ENCODE data around the gene MMP14. TPM values are rescaled to one million over a fixed set of nuclear protein-coding genes. Genes with fewer than 3 reads are reported as not detected.
"Not testable (repeated sequence)": the region's sequence is repeated elsewhere in the genome, so short reads cannot be mapped to it uniquely, and the experiment has no call there.

MMP14 gene
- total and polyA plus RNA-seq, 12 donors = 13.6 to 43.3 (median 21.8) TPM

DNA sequence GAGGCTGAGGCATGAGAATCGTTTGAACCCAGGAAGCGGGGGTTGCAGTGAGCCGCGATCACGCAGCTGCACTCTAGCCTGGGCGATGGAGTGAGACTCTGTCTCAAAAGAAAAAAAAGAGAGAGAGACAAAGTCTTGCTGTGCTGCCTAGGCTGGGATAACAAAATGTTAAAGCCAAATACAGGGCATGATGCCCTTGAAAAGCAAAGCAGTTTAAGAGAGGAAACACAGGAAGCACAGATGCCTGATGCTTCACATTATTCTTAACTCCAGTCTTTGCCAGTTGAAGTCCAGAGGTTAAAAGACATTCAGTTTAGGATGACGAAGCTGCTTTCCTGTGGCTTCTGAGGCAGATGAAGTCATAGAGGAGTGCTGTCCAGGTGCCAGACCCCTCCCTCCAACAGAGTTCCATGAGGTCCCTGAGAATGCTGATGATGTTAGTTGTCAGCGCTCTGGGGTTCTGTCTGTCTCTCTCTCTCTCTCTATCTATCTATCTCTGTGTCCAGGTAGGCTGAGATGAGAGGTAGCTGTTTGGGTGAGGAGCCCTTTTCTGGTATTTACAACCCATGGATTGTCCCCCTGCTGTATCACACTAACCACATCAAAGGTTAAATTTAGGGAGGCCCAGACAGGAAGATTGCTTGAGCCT, 11.6 kb upstream of the MMP14 start:
- Histone ChIP-seq H3K36me3 (no peaks in the 10 kb centered on the region), H3K4me1 (peaks cover 3 to 44% (median 20%) of the 10 kb centered on the region in 9 donors), H3K4me3 (no peak overlapping the region), H3K9me3 (no peaks in the 10 kb centered on the region), H3K27me3 (no peaks in the 10 kb centered on the region), H3K27ac (peak overlapping the region in 1 of 10 donors; percentile 64)
- 55 to 56% methylated on average over 8 of the region's 8 CpGs for WGBS, 2 donors
- DNase-seq (no peak), ATAC-seq (no peak)
- intact Hi-C loops (cut with DNase I) = loop anchor here in 7 of 10 donors (5.0 to 10.0 kb wide), 7 partner anchors 32 to 430 kb away; partner anchors contain the start of genes OXA1L (in 1 of the 7) and RBM23 (in 1 of the 7)
- TF ChIP-seq, protein P1, sequence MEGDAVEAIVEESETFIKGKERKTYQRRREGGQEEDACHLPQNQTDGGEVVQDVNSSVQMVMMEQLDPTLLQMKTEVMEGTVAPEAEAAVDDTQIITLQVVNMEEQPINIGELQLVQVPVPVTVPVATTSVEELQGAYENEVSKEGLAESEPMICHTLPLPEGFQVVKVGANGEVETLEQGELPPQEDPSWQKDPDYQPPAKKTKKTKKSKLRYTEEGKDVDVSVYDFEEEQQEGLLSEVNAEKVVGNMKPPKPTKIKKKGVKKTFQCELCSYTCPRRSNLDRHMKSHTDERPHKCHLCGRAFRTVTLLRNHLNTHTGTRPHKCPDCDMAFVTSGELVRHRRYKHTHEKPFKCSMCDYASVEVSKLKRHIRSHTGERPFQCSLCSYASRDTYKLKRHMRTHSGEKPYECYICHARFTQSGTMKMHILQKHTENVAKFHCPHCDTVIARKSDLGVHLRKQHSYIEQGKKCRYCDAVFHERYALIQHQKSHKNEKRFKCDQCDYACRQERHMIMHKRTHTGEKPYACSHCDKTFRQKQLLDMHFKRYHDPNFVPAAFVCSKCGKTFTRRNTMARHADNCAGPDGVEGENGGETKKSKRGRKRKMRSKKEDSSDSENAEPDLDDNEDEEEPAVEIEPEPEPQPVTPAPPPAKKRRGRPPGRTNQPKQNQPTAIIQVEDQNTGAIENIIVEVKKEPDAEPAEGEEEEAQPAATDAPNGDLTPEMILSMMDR (IDR thresholded peaks at IDR 0.05) = no peak

DNA sequence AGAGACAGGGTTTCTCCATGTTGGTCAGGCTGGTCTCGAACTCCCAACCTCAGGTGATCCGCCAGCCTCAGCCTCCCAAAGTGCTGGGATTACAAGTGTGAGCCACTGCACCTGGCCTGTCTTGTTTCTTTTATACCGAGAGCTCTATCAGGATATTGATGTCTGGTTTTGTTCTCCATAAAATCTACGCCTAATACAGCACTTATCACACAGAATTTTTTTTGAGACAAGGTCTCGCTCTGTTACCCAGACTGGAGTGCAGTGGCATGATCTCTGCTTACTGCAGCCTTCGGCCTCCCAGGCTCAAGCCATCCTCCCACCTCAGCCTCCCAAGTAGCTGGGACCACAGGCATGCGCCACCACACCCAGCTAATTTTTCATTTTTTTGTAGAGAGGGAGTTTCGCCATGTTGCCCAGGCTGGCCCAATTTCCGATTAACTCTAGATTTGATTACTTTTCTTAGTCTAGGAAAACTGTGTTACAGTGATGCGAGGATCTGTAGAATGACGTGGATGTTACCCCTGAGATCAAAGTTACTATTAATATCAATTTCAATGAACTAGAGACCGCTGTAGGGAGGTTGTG, 7.2 kb upstream of the MMP14 start:
- intact Hi-C loops (cut with DNase I) = loop anchor here in 3 of 10 donors (1.0 to 10.0 kb wide), 4 partner anchors 8 to 434 kb away; partner anchors contain the start of gene RBM23 (in 1 of the 3)
- Histone ChIP-seq H3K36me3 (peaks cover 0 to 28% (median 0%) of the 10 kb centered on the region in 9 donors), H3K4me1 (peaks cover 0 to 24% (median 13%) of the 10 kb centered on the region in 9 donors), H3K4me3 (peak overlapping the region; percentile 63 to 94 (median 82)), H3K27ac (peak overlapping the region in 9 of 10 donors; percentile 78 to 92 (median 84))
- peak in 1 of 8 donors; percentile 8 for ATAC-seq
- not testable (repeated sequence) for H3K27me3 ChIP-seq, DNase-seq, H3K9me3 ChIP-seq
- WGBS, 2 donors = 77 to 81% methylated on average over 12 of the region's 12 CpGs

- peak; percentile 90 to 91 for DNase-seq
These were observed 6.5 kb upstream of the MMP14 start, which contains the start of gene MRPL52 for GRCh38 chr14:22829661-22830442. Gene MRPL52, plus strand, starts transcription at chr14:22829887. Its CDS starts 26 bp downstream, at chr14:22829913.

GRCh38 chr14:22830443-22831010, 5.9 kb upstream of the MMP14 start:
- WGBS, 2 donors = 23 to 24% methylated on average over 3 of the region's 3 CpGs
- DNase-seq (no peak), ATAC-seq (no peak)
- no peaks in the 10 kb centered on the region for H3K27me3 ChIP-seq
- peaks cover 0 to 16% (median 10%) of the 10 kb centered on the region in 9 donors for H3K4me1 ChIP-seq
- H3K27ac ChIP-seq = peak overlapping the region in 5 of 10 donors; percentile 78 to 92 (median 81)
- peaks cover 0 to 38% (median 0%) of the 10 kb centered on the region in 9 donors for H3K36me3 ChIP-seq
- H3K4me3 ChIP-seq = peak overlapping the region in 9 of 10 donors; percentile 63 to 94 (median 82)
- H3K9me3 ChIP-seq = no peaks in the 10 kb centered on the region
- TF ChIP-seq, protein P1 (IDR thresholded peaks at IDR 0.05) = no peak
- intact Hi-C loops (cut with DNase I) = no loop called here

More at GRCh38 chr14:22829661-22830442, 6.5 kb upstream of the MMP14 start, which contains the start of gene MRPL52:
- Histone ChIP-seq H3K27ac (peak within 1 kb of the TSS in 9 of 10 donors; percentile 78 to 92 (median 84)), H3K36me3 (peaks cover 0 to 35% (median 0%) of the 10 kb centered on the region in 9 donors), H3K27me3 (no peaks in the 10 kb centered on the region), H3K4me3 (peak within 1 kb of the TSS; percentile 63 to 94 (median 82)), H3K9me3 (no peaks in the 10 kb centered on the region), H3K4me1 (peaks cover 0 to 17% (median 11%) of the 10 kb centered on the region in 9 donors)
- intact Hi-C loops (cut with DNase I) = loop anchor here in 3 of 10 donors (1.0 to 10.0 kb wide), 4 partner anchors 7 to 435 kb away; partner anchors contain the start of gene RBM23 (in 1 of the 3)
- WGBS, 2 donors = 1% methylated on average over 41 of the region's 41 CpGs
- TF ChIP-seq, protein P1 (IDR thresholded peaks at IDR 0.05) = no peak
- peak; percentile 96 to 98 (median 98) for ATAC-seq

Data from heart right ventricle (tissue), 16 donors.